PC-3 (cell line): Measurements from ENCODE around the gene ARHGAP26.

Source experiments
- CTCF ChIP-seq: fragments of 300-600 bp; sonication (generic); conservative IDR thresholded peaks from 2 replicates; pipeline ENCODE4 v1.5.1; 2017; ENCODE audit warnings: antibody characterized with exemption, low read depth, mild to moderate bottlenecking, low read length
- EZH2 ChIP-seq: fragments of 300-600 bp; sonication (generic); IDR thresholded peaks from one replicate; pipeline ENCODE4 v1.6.1; 2017; ENCODE audit warnings: antibody characterized with exemption, mild to moderate bottlenecking, low read length; ENCODE audit not compliant: unreplicated experiment
- EZH2phosphoT487 ChIP-seq: fragments of 300-600 bp; sonication (generic); IDR thresholded peaks from 2 replicates; pipeline ENCODE4 v1.6.1; 2018; ENCODE audit warnings: mild to moderate bottlenecking, antibody characterized with exemption, low read length, borderline replicate concordance

- no peak for TF ChIP-seq CTCF
- no peak for TF ChIP-seq EZH2phosphoT487
- no peak for TF ChIP-seq EZH2
Measured at GRCh38 chr5:142784401-142784955, 14.3 kb downstream of the ARHGAP26 start.
